ENCODE measurements around the gene SEMA6D.

The SEMA6D gene

DNA sequence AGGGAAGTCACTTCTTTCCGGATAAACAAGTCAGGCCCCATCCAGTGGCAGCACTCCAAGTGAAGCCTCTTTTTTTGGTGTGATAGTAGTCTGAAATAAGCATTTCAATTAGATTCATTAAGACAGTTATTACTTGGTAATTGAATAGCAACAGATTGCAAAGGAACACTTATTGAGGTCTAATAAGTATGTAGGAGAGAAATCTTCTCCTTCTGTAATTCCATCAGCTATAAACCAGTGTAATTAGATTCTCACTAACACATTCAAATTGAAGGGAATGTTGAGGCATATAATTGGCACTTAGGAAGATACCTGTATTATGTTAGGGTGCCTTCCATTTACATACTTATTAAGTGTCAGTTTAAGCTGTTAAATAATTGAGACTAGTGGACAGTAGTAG lies 73.9 kb downstream of the SEMA6D start:
- DNase-seq: no peak

DNA sequence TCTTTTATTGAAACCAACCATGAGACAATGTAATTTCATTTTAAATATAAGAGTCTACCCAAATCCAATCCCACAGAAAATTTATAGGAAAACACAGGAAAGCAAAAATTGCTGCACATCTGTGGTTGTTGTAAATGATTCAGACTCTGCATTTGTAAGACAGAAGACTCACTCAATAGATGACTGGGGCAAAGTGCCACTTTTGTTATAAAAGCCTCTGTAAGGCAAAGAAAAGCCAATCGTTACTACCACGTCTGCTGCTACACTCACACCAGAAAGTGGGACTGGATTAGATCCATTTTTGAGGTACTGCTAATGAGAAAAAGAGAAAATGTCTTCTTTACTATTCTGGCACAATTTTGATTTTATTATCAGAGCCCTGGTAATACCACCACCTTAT lies 74.9 kb downstream of the SEMA6D start:
- Histone ChIP-seq H3K9me3 (ENCODE audit: control insufficient read depth, low read length) (no peaks in the 10 kb centered on the region), H3K18ac (ENCODE audit: low read depth in 1 of 2, low read length in 2 of 2) (no peak overlapping the region), H3K36me3 (ENCODE audit: control insufficient read depth in 1 of 2, insufficient read depth in 2 of 2, low read depth in 1 of 2, low read length in 2 of 2) (no peaks in the 10 kb centered on the region), H4K8ac (ENCODE audit: low read length) (no peak overlapping the region), H2AK5ac (ENCODE audit: low read length, severe bottlenecking) (no peak overlapping the region), H3K23ac (ENCODE audit: low read length in 2 of 2) (no peak overlapping the region), H4K91ac (ENCODE audit: low read length) (no peak overlapping the region), H3K4ac (ENCODE audit: low read depth in 1 of 2, low read length in 2 of 2) (no peak overlapping the region), H3K4me1 (ENCODE audit: control insufficient read depth, insufficient read depth, low read depth, low read length) (no peaks in the 10 kb centered on the region), H3K27me3 (ENCODE audit: control insufficient read depth in 1 of 2, insufficient read depth in 1 of 2, low read length in 2 of 2) (peaks cover 0 to 9% of the 10 kb centered on the region in 2 experiments), H3K79me1 (replicated peaks; ENCODE audit: low read length, poor library complexity, severe bottlenecking) (no peaks in the 10 kb centered on the region), H2BK12ac (ENCODE audit: low read length in 2 of 2) (no peak overlapping the region), H3K4me2 (ENCODE audit: low read length, poor library complexity, severe bottlenecking) (no peak overlapping the region), H2BK15ac (ENCODE audit: low read depth, poor library complexity, severe bottlenecking) (no peak overlapping the region), H2BK5ac (ENCODE audit: low read depth, low read length, poor library complexity, severe bottlenecking) (no peak overlapping the region), H2AFZ (ENCODE audit: low read depth, low read length) (no peak overlapping the region), H2BK120ac (ENCODE audit: low read depth, low read length) (no peak overlapping the region), H3K14ac (ENCODE audit: low read length in 2 of 2) (no peak overlapping the region), H3K9ac (ENCODE audit: low read length) (no peak overlapping the region), H3K4me3 (ENCODE audit: insufficient read depth in 1 of 2, low read depth in 1 of 2, low read length in 2 of 2) (no peak overlapping the region), H3K27ac (ENCODE audit: low read length, poor library complexity, severe bottlenecking) (no peak overlapping the region)
- no peak for DNase-seq
- WGBS: no CpG with 5 or more reads among the region's 2 CpGs

More for the DNA sequence above, 73.9 kb downstream of the SEMA6D start:
- Histone ChIP-seq H2BK12ac (ENCODE audit: low read length in 2 of 2) (no peak overlapping the region), H2BK15ac (ENCODE audit: low read depth, poor library complexity, severe bottlenecking) (no peak overlapping the region), H4K91ac (ENCODE audit: low read length) (no peak overlapping the region), H2AK5ac (ENCODE audit: low read length, severe bottlenecking) (no peak overlapping the region), H4K8ac (ENCODE audit: low read length) (no peak overlapping the region), H3K9ac (ENCODE audit: low read length) (no peak overlapping the region), H3K23ac (ENCODE audit: low read length in 2 of 2) (no peak overlapping the region), H3K14ac (ENCODE audit: low read length in 2 of 2) (no peak overlapping the region), H3K79me1 (replicated peaks; ENCODE audit: low read length, poor library complexity, severe bottlenecking) (no peaks in the 10 kb centered on the region), H3K4ac (ENCODE audit: low read depth in 1 of 2, low read length in 2 of 2) (no peak overlapping the region), H3K18ac (ENCODE audit: low read depth in 1 of 2, low read length in 2 of 2) (no peak overlapping the region), H2AFZ (ENCODE audit: low read depth, low read length) (no peak overlapping the region), H3K4me1 (ENCODE audit: control insufficient read depth, insufficient read depth, low read depth, low read length) (no peaks in the 10 kb centered on the region), H3K27ac (ENCODE audit: low read length, poor library complexity, severe bottlenecking) (no peak overlapping the region), H2BK120ac (ENCODE audit: low read depth, low read length) (no peak overlapping the region), H3K27me3 (ENCODE audit: control insufficient read depth in 1 of 2, insufficient read depth in 1 of 2, low read length in 2 of 2) (peaks cover 0 to 10% of the 10 kb centered on the region in 2 experiments), H2BK5ac (ENCODE audit: low read depth, low read length, poor library complexity, severe bottlenecking) (no peak overlapping the region), H3K9me3 (ENCODE audit: control insufficient read depth, low read length) (no peaks in the 10 kb centered on the region), H3K4me3 (ENCODE audit: insufficient read depth in 1 of 2, low read depth in 1 of 2, low read length in 2 of 2) (no peak overlapping the region), H3K4me2 (ENCODE audit: low read length, poor library complexity, severe bottlenecking) (no peak overlapping the region), H3K36me3 (ENCODE audit: control insufficient read depth in 1 of 2, insufficient read depth in 2 of 2, low read depth in 1 of 2, low read length in 2 of 2) (no peaks in the 10 kb centered on the region)
- no CpG with 5 or more reads among the region's 1 CpG for WGBS

DNA sequence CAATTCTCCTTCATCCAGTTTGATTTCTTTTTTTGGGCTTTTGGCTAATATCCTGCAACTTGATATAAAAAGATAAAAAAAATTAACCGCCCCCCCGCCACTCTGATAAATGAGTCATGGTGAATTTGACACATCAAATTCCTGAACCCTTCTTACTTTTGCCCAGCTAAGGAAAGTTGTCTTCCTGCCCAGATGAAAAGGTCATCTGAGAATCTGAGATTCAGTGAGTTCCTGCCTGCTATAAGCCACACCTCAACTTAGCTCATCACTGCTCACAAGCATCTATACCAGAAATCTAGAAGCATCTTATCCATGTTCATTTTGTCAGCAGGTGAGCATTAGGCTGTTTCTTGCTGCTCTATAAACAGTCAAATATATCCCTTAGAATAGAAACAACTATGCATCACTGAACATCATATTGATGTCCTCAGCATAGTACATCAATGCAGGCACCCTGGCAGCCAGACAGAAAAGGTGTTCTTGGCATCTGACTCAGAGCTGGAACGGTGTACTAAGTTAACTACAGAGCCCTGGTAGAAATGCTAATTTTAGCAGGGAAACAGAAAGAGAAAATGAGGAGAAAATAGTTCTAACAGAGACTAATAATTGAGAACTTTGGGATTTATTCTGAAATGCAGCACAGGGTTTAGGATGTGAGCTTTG lies 77.1 kb downstream of the SEMA6D start:
- no peak overlapping the region for H3K23ac ChIP-seq (ENCODE audit: low read length in 2 of 2)

DNA sequence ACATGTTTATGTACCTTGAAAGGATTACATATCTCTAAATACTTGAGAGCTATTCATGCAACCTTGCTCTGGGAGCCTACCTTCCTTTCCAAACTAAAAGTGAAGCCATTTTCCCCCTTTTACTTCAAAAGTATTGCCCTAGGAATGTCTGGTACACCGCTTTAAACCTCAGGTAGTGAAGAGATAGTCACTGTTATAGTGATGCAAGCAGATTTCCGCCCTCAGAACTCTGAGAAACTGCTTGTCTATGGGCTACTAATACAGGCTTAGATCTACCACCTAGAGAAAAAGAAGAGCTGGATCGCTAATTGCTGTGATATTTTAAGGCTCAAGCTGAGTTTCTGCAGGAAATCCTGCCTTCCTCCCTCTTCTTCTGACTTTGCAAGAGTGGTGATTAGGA lies 78.6 kb downstream of the SEMA6D start:
- H2BK12ac ChIP-seq (ENCODE audit: low read length in 2 of 2): no peak overlapping the region
- no peak overlapping the region for H2AFZ ChIP-seq (ENCODE audit: low read depth, low read length)
- no peak overlapping the region for H3K9ac ChIP-seq (ENCODE audit: low read length)
- WGBS: 87% methylated on average over 3 of the region's 3 CpGs
- no peaks in the 10 kb centered on the region for H3K4me1 ChIP-seq (ENCODE audit: control insufficient read depth, insufficient read depth, low read depth, low read length)
- no peak overlapping the region for H3K18ac ChIP-seq (ENCODE audit: low read depth in 1 of 2, low read length in 2 of 2)
- H2BK5ac ChIP-seq (ENCODE audit: low read depth, low read length, poor library complexity, severe bottlenecking): no peak overlapping the region
- no peak overlapping the region for H2BK120ac ChIP-seq (ENCODE audit: low read depth, low read length)
- H3K36me3 ChIP-seq (ENCODE audit: control insufficient read depth in 1 of 2, insufficient read depth in 2 of 2, low read depth in 1 of 2, low read length in 2 of 2): no peaks in the 10 kb centered on the region
- H4K91ac ChIP-seq (ENCODE audit: low read length): no peak overlapping the region
- H3K9me3 ChIP-seq (ENCODE audit: control insufficient read depth, low read length): no peaks in the 10 kb centered on the region
- H2BK15ac ChIP-seq (ENCODE audit: low read depth, poor library complexity, severe bottlenecking): no peak overlapping the region
- H3K27ac ChIP-seq (ENCODE audit: low read length, poor library complexity, severe bottlenecking): no peak overlapping the region
- peaks cover 0 to 9% of the 10 kb centered on the region in 2 experiments for H3K27me3 ChIP-seq (ENCODE audit: control insufficient read depth in 1 of 2, insufficient read depth in 1 of 2, low read length in 2 of 2)
- no peak for DNase-seq
- no peak overlapping the region for H3K4me3 ChIP-seq (ENCODE audit: insufficient read depth in 1 of 2, low read depth in 1 of 2, low read length in 2 of 2)
- H3K79me1 ChIP-seq (replicated peaks; ENCODE audit: low read length, poor library complexity, severe bottlenecking): no peaks in the 10 kb centered on the region
- no peak overlapping the region for H3K14ac ChIP-seq (ENCODE audit: low read length in 2 of 2)
- H3K23ac ChIP-seq (ENCODE audit: low read length in 2 of 2): no peak overlapping the region
- H3K4me2 ChIP-seq (ENCODE audit: low read length, poor library complexity, severe bottlenecking): no peak overlapping the region
- no peak overlapping the region for H4K8ac ChIP-seq (ENCODE audit: low read length)
- H3K4ac ChIP-seq (ENCODE audit: low read depth in 1 of 2, low read length in 2 of 2): no peak overlapping the region
- no peak overlapping the region for H2AK5ac ChIP-seq (ENCODE audit: low read length, severe bottlenecking)

More for the DNA sequence above, 77.1 kb downstream of the SEMA6D start:
- no peak overlapping the region for H3K4me3 ChIP-seq (ENCODE audit: insufficient read depth in 1 of 2, low read depth in 1 of 2, low read length in 2 of 2)
- H2AK5ac ChIP-seq (ENCODE audit: low read length, severe bottlenecking): no peak overlapping the region
- no peak overlapping the region for H3K14ac ChIP-seq (ENCODE audit: low read length in 2 of 2)
- no peaks in the 10 kb centered on the region for H3K79me1 ChIP-seq (replicated peaks; ENCODE audit: low read length, poor library complexity, severe bottlenecking)
- H2BK5ac ChIP-seq (ENCODE audit: low read depth, low read length, poor library complexity, severe bottlenecking): no peak overlapping the region
- no peak overlapping the region for H4K91ac ChIP-seq (ENCODE audit: low read length)
- H3K4me2 ChIP-seq (ENCODE audit: low read length, poor library complexity, severe bottlenecking): no peak overlapping the region
- no peaks in the 10 kb centered on the region for H3K4me1 ChIP-seq (ENCODE audit: control insufficient read depth, insufficient read depth, low read depth, low read length)
- no peak overlapping the region for H4K8ac ChIP-seq (ENCODE audit: low read length)
- peaks cover 0 to 9% of the 10 kb centered on the region in 2 experiments for H3K27me3 ChIP-seq (ENCODE audit: control insufficient read depth in 1 of 2, insufficient read depth in 1 of 2, low read length in 2 of 2)
- no peak overlapping the region for H2BK15ac ChIP-seq (ENCODE audit: low read depth, poor library complexity, severe bottlenecking)
- no peak overlapping the region for H2AFZ ChIP-seq (ENCODE audit: low read depth, low read length)
- DNase-seq: no peak
- no peak overlapping the region for H3K27ac ChIP-seq (ENCODE audit: low read length, poor library complexity, severe bottlenecking)
- H3K4ac ChIP-seq (ENCODE audit: low read depth in 1 of 2, low read length in 2 of 2): no peak overlapping the region
- no peak overlapping the region for H3K9ac ChIP-seq (ENCODE audit: low read length)
- H3K36me3 ChIP-seq (ENCODE audit: control insufficient read depth in 1 of 2, insufficient read depth in 2 of 2, low read depth in 1 of 2, low read length in 2 of 2): no peaks in the 10 kb centered on the region
- no peak overlapping the region for H2BK12ac ChIP-seq (ENCODE audit: low read length in 2 of 2)
- H3K18ac ChIP-seq (ENCODE audit: low read depth in 1 of 2, low read length in 2 of 2): no peak overlapping the region
- H2BK120ac ChIP-seq (ENCODE audit: low read depth, low read length): no peak overlapping the region
- no peaks in the 10 kb centered on the region for H3K9me3 ChIP-seq (ENCODE audit: control insufficient read depth, low read length)
- 97% methylated on average over 3 of the region's 3 CpGs for WGBS

All from mesenchymal stem cell (in vitro differentiated cells and primary cell).